Muscle layer of duodenum (tissue), 2 donors: Measurements from ENCODE around the gene MED19.
"Not testable (repeated sequence)": the region's sequence is repeated elsewhere in the genome, so short reads cannot be mapped to it uniquely, and the experiment has no call there.

Source experiments
- H3K27ac ChIP-seq: one replicate; pipeline ENCODE4 v1.7.0; 2013; ENCODE audit warnings: mild to moderate bottlenecking, low read length
- H3K27me3 ChIP-seq: one replicate; pipeline ENCODE4 v1.7.0; 2013; ENCODE audit warnings: low read depth, mild to moderate bottlenecking, control low read depth, low read length
- H3K36me3 ChIP-seq, 2 donors: one replicate each; pipeline ENCODE4 v1.7.0; 2013; ENCODE audit warnings: low read length in 2 of 2, control low read depth in 1 of 2, mild to moderate bottlenecking in 1 of 2; ENCODE audit not compliant: insufficient read depth in 2 of 2, control insufficient read depth in 1 of 2
- H3K4me1 ChIP-seq, 2 donors: one replicate each; pipeline ENCODE4 v1.7.0; 2013; ENCODE audit warnings: low read length in 2 of 2, mild to moderate bottlenecking in 2 of 2, control low read depth in 1 of 2, moderate library complexity in 1 of 2; ENCODE audit not compliant: insufficient read depth in 2 of 2, control insufficient read depth in 1 of 2
- H3K4me3 ChIP-seq, 2 donors: one replicate each; pipeline ENCODE4 v1.7.0; 2013; ENCODE audit warnings: low read length in 2 of 2, low read depth in 1 of 2, mild to moderate bottlenecking in 1 of 2
- H3K9me3 ChIP-seq, 2 donors: one replicate each; pipeline ENCODE4 v1.7.0; 2013; ENCODE audit warnings: low read length in 2 of 2, control low read depth in 1 of 2, mild to moderate bottlenecking in 1 of 2; ENCODE audit not compliant: control insufficient read depth in 1 of 2
- donor health status: healthy.

The MED19 gene

GRCh38 chr11:57703341-57703740 is 8.7 kb downstream of the MED19 start:
- H3K4me3 ChIP-seq, result no peak overlapping the region
- H3K9me3 ChIP-seq, result no peaks in the 10 kb centered on the region
- no peak overlapping the region for H3K27ac ChIP-seq
- H3K36me3 ChIP-seq, result peaks cover 35 to 58% of the 10 kb centered on the region in 2 donors
- H3K27me3 ChIP-seq, result no peaks in the 10 kb centered on the region
- no peaks in the 10 kb centered on the region for H3K4me1 ChIP-seq

DNA sequence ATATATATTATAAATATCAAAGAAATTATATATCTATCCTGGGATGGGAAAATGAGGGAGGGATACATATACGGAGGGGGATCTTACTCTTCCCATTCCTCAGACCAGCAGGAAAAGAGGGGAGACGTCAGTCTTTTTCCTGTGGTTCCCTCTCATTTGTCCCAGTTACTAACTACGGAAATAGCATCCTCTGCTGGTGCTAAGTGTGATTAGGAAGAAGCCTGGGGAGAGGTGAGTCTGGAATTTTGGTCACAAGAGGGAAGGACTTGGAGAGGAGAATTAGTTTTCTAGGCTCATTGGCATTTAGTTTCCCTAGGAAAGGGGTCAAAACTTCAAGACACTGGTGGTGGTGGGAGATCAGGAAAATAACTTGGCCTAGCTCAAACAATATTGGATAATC is 11.6 kb downstream of the MED19 start:
- Histone ChIP-seq H3K4me3 (no peak overlapping the region), H3K36me3 (peaks cover 50 to 73% of the 10 kb centered on the region in 2 donors), H3K27me3 (no peaks in the 10 kb centered on the region), H3K9me3 (no peaks in the 10 kb centered on the region), H3K4me1 (no peaks in the 10 kb centered on the region), H3K27ac (no peak overlapping the region)

- H3K36me3 ChIP-seq, result peaks cover 51 to 76% of the 10 kb centered on the region in 2 donors
Observed at GRCh38 chr11:57699813-57700212, 12.2 kb downstream of the MED19 start.

DNA sequence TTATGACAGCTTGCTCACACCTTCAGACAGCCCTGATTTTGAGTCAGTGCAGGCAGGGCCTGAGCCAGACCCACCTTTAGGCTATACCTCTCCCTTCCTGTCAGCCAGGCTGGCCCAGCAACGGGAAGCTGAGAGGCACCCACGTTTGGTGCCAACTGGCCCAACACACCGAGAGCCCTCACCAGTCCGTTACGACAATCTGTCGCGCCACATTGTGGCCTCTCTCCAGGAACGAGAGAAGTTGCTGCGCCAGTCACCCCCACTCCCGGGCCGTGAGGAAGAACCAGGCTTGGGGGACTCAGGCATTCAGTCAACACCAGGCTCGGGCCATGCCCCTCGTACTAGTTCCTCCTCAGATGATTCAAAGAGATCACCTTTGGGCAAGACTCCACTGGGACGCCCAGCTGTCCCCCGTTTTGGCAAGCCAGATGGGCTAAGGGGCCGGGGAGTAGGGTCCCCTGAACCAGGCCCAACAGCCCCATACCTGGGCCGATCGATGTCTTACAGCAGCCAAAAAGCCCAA is 13.1 kb downstream of the MED19 start:
- Histone ChIP-seq H3K9me3 (no peaks in the 10 kb centered on the region), H3K27me3 (no peaks in the 10 kb centered on the region), H3K27ac (no peak overlapping the region), H3K36me3 (peaks cover 44 to 76% of the 10 kb centered on the region in 2 donors), H3K4me3 (no peak overlapping the region), H3K4me1 (no peaks in the 10 kb centered on the region)

More at GRCh38 chr11:57699813-57700212, 12.2 kb downstream of the MED19 start:
- no peak overlapping the region for H3K27ac ChIP-seq
- H3K4me1 ChIP-seq, result no peaks in the 10 kb centered on the region
- no peaks in the 10 kb centered on the region for H3K9me3 ChIP-seq
- H3K27me3 ChIP-seq, result no peaks in the 10 kb centered on the region
- no peak overlapping the region for H3K4me3 ChIP-seq

DNA sequence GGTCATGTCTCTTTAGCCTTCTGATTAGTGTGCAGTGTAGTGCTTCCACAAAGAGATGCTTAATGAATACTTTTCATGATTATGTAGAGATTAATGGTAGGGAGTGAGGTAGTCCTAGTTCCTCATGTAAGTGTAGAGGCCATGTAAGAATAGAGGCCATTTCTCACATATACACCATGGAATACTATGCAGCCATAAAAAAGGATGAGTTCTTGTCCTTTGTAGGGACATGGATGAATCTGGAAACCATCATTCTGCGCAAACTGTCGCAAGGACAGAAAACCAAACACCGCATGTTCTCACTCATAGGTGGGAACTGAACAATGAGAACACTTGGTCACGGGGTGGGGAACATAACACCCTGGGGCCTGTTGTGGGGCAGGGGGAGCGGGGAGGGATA is 21.5 kb downstream of the MED19 start:
- H3K27ac ChIP-seq, result not testable (repeated sequence)

GRCh38 chr11:57681168-57681567 is 30.8 kb downstream of the MED19 start:
- no peaks in the 10 kb centered on the region for H3K27me3 ChIP-seq
- H3K4me3 ChIP-seq, result no peak overlapping the region
- no peak overlapping the region for H3K27ac ChIP-seq
- peaks cover 0 to 4% of the 10 kb centered on the region in 2 donors for H3K4me1 ChIP-seq
- H3K9me3 ChIP-seq, result no peaks in the 10 kb centered on the region
- H3K36me3 ChIP-seq, result peaks cover 38 to 52% of the 10 kb centered on the region in 2 donors

More for the DNA sequence above, 21.5 kb downstream of the MED19 start:
- H3K4me3 ChIP-seq, H3K4me1 ChIP-seq, H3K27me3 ChIP-seq, H3K9me3 ChIP-seq: not testable (repeated sequence)
- peaks cover 42 to 66% of the 10 kb centered on the region in 2 donors for H3K36me3 ChIP-seq

DNA sequence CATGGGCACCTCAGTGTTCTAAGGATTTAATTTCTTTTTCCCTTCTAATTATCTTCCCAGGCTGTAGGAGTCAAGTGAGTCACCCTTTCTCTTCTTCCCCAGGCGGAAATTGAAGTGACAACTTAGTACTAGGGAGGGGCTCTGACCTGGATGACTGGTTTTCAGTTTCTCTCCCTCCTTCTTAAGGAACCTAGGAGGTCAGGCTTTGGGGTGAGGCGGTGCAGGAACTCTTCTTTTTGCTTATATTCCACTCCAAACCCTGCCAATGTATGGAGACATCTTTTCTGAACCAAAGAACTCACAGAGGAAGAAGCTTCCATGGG is 31.5 kb downstream of the MED19 start:
- H3K36me3 ChIP-seq, result peaks cover 43 to 54% of the 10 kb centered on the region in 2 donors
- H3K9me3 ChIP-seq, result no peaks in the 10 kb centered on the region
- H3K27me3 ChIP-seq, result no peaks in the 10 kb centered on the region
- H3K4me1 ChIP-seq, result peaks cover 4% of the 10 kb centered on the region in 2 donors
- H3K27ac ChIP-seq, result no peak overlapping the region
- no peak overlapping the region for H3K4me3 ChIP-seq

DNA sequence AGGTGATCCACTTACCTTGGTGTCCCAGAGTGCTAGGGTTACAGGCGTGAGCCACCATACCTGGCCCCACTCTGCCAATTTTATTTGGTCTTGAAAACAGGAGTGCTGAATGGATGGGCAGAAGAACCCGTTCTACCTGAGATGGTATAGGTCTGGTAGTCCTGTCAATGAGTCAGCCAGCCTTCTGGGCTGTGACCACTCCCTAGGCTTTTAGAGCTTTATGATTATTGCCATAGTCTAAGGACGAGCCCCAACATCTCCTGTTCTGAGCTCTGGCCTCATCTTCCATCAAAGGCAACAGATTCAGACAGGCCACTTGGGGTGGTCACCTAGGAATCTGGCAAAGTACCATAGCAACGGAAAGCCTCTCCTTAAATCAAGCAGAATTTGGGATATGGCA is 32.6 kb downstream of the MED19 start:
- peaks cover 4 to 8% of the 10 kb centered on the region in 2 donors for H3K4me1 ChIP-seq
- H3K36me3 ChIP-seq, result peaks cover 33 to 54% of the 10 kb centered on the region in 2 donors
- H3K4me3 ChIP-seq, result no peak overlapping the region
- H3K27ac ChIP-seq, result no peak overlapping the region
- H3K27me3 ChIP-seq, result no peaks in the 10 kb centered on the region
- no peaks in the 10 kb centered on the region for H3K9me3 ChIP-seq

DNA sequence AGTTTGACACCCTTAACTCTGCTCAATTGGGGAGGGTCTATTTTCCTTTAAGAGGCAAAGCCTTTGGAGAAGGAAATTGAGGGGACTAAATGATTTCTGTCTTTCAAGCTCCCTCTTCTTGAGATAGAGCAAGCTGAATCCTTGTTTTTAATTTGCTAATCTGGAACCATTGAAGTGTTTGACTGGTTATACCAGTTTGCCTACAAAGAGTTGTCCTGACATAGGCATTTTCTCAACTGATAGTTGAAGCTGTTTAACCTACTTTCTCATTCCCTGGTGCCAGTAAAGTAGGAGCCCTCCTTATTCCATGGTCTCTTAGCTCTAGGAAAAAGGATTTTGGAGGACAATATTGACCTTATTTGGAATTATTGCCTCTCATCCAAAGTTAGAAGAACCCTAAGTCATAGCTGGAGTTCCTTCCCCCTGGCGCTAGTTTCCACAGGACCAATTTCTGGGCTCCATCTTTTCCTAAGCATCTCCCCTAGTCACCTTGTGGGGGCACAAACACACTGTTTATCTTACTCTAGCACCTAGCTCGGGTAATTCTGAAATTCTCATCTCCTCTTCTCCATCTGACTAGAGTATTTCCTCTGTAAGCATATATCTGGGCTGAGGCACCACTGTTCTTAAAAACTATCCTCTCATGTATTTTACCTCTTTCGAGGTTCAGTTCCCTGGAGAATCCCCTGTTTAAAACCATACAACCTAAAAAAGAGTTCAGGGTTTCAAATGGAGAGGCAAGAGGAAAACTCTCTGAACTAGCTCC is 36.7 kb downstream of the MED19 start:
- peaks cover 37 to 44% of the 10 kb centered on the region in 2 donors for H3K36me3 ChIP-seq
- H3K27me3 ChIP-seq, result no peaks in the 10 kb centered on the region
- no peak overlapping the region for H3K27ac ChIP-seq
- H3K4me1 ChIP-seq, result peaks cover 4 to 14% of the 10 kb centered on the region in 2 donors
- H3K4me3 ChIP-seq, result no peak overlapping the region
- no peaks in the 10 kb centered on the region for H3K9me3 ChIP-seq

DNA sequence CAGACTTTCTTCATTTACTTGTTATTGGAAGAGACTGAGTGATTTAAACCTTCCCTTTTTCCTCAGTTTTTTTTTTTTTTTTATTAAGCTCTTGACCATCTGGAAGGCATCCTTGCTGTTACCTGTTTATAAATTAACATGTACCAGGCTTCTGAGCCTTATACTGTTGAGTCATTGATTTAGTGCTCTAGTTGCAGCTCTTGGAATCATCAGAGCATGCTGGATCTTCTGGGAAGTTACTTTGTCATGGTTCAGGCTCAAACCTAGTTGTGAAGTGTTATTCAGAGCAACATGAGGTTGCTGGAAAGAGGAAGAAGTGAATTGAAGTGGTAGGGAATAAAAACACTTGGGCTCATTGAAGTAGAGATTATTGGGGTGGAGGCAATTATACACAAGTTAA is 37.8 kb downstream of the MED19 start:
- H3K27me3 ChIP-seq, result no peaks in the 10 kb centered on the region
- H3K27ac ChIP-seq, result no peak overlapping the region
- H3K9me3 ChIP-seq, result no peaks in the 10 kb centered on the region
- H3K4me1 ChIP-seq, result peaks cover 5 to 24% of the 10 kb centered on the region in 2 donors
- H3K4me3 ChIP-seq, result no peak overlapping the region
- H3K36me3 ChIP-seq, result peaks cover 37 to 39% of the 10 kb centered on the region in 2 donors

DNA sequence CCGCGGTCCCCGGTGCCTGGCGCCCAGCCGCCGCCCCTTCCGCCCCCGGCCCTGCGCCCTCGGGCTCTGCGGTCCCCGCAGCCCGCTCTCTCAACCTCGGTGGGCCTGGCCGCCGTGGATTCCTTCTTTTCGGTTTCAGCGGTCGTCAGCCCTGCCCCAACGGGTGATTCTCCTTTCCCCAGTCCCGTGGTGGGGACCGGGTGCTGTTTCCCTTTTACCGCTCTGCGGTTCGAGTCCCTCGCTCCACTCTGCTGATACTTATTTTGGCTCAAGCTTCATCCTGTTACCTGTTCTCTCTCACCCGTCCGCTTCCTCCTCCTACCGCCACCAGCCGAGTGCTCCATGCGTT is 43.6 kb downstream of the MED19 start:
- Histone ChIP-seq H3K4me3 (peak overlapping the region; percentile 93 to 96), H3K27ac (peak overlapping the region; percentile 100), H3K4me1 (peaks cover 15 to 26% of the 10 kb centered on the region in 2 donors), H3K36me3 (peaks cover 15 to 24% of the 10 kb centered on the region in 2 donors), H3K27me3 (no peaks in the 10 kb centered on the region), H3K9me3 (no peaks in the 10 kb centered on the region)
